Activated T-helper 1 cell treated with Interleukin-2 at 50 U/mL for 16 hours (primary cell): ENCODE data around the gene BAZ2B.

Experiments used
- DNase-seq: peaks from one replicate; pipeline ENCODE4 v3.0.0-alpha.2; 2020; ENCODE audit warnings: low read depth

BAZ2B gene

GRCh38 chr2:159317392-159318088 is 298.8 kb downstream of the BAZ2B start:
- no peak for DNase-seq

GRCh38 chr2:159307942-159308341 is 308.4 kb downstream of the BAZ2B start:
- DNase-seq, result no peak

GRCh38 chr2:159300586-159300985 is 315.8 kb downstream of the BAZ2B start:
- DNase-seq, result no peak

GRCh38 chr2:159298967-159299366 is 317.4 kb downstream of the BAZ2B start:
- DNase-seq, result no peak

GRCh38 chr2:159297042-159297707 is 319.2 kb downstream of the BAZ2B start:
- no peak for DNase-seq

GRCh38 chr2:159292157-159292556 is 324.2 kb downstream of the BAZ2B start:
- no peak for DNase-seq

GRCh38 chr2:159290289-159290907 is 325.9 kb downstream of the BAZ2B start:
- no peak for DNase-seq

GRCh38 chr2:159287733-159288132 is 328.6 kb downstream of the BAZ2B start:
- DNase-seq, result no peak

- peak; percentile 96 for DNase-seq
Observed at GRCh38 chr2:159286709-159287441, 329.5 kb downstream of the BAZ2B start.

- no peak for DNase-seq
Observed at GRCh38 chr2:159285929-159286708, 330.2 kb downstream of the BAZ2B start, which contains the start of gene WDSUB1. Gene WDSUB1 (minus strand): TSS chr2:159286703. CDS start chr2:159283069, 3,634 bp downstream.

- DNase-seq, result no peak
Observed at GRCh38 chr2:159285433-159285832, 330.9 kb downstream of the BAZ2B start.

GRCh38 chr2:159283529-159283928 is 332.8 kb downstream of the BAZ2B start:
- DNase-seq, result no peak

GRCh38 chr2:159281002-159281401 is 335.3 kb downstream of the BAZ2B start:
- DNase-seq, result no peak

- DNase-seq, result no peak
Observed at GRCh38 chr2:159279700-159280099, 336.6 kb downstream of the BAZ2B start.

GRCh38 chr2:159275111-159275510 is 341.2 kb downstream of the BAZ2B start:
- DNase-seq, result no peak

GRCh38 chr2:159272156-159272555 is 344.2 kb downstream of the BAZ2B start:
- no peak for DNase-seq

GRCh38 chr2:159270744-159271379 is 345.5 kb downstream of the BAZ2B start:
- no peak for DNase-seq
